ENCODE results near the gene KMT2D.
A peak's percentile ranks its signal among the peaks of the same experiment; 100 is the strongest.

KMT2D gene

GRCh38 chr12:49060237-49061156 is at the start of gene KMT2D:
TSS of gene KMT2D (minus strand) at chr12:49060794. CDS start at chr12:49055324, 5,470 bp downstream.
- peak; percentile 78 for DNase-seq

GRCh38 chr12:49109641-49110463 is 49.3 kb upstream of the KMT2D start:
- DNase-seq: no peak

GRCh38 chr12:49108958-49109404 is 48.4 kb upstream of the KMT2D start:
- DNase-seq: no peak

GRCh38 chr12:49105504-49106084 is 45.0 kb upstream of the KMT2D start:
- DNase-seq: no peak

- DNase-seq: no peak
These were observed 44.2 kb upstream of the KMT2D start for GRCh38 chr12:49104822-49105221.

- DNase-seq: no peak
These were observed 39.8 kb upstream of the KMT2D start for GRCh38 chr12:49100380-49100779.

- no peak for DNase-seq
These were observed 38.1 kb upstream of the KMT2D start for GRCh38 chr12:49098703-49099102.

GRCh38 chr12:49098035-49098451 is 37.4 kb upstream of the KMT2D start:
- no peak for DNase-seq

- DNase-seq: no peak
These were observed 36.8 kb upstream of the KMT2D start for GRCh38 chr12:49097381-49097780.

- DNase-seq: no peak
These were observed 34.4 kb upstream of the KMT2D start for GRCh38 chr12:49094975-49095365.

- peak; percentile 12 for DNase-seq
These were observed 33.8 kb upstream of the KMT2D start, which contains the start of gene DHH for GRCh38 chr12:49094160-49094974. TSS of gene DHH (minus strand) at chr12:49094801. CDS start at chr12:49094512, 289 bp downstream.

GRCh38 chr12:49093792-49094159 is 33.2 kb upstream of the KMT2D start:
- no peak for DNase-seq

- DNase-seq: no peak
These were observed 32.3 kb upstream of the KMT2D start for GRCh38 chr12:49092816-49093406.

GRCh38 chr12:49092086-49092815 is 31.7 kb upstream of the KMT2D start:
- no peak for DNase-seq

GRCh38 chr12:49091836-49092085 is 31.2 kb upstream of the KMT2D start:
- DNase-seq: no peak

GRCh38 chr12:49091056-49091835 is 30.7 kb upstream of the KMT2D start:
- no peak for DNase-seq

GRCh38 chr12:49089821-49090773 is 29.5 kb upstream of the KMT2D start:
- DNase-seq: no peak

- DNase-seq: no peak
These were observed 28.3 kb upstream of the KMT2D start for GRCh38 chr12:49088932-49089330.

- peak; percentile 69 for DNase-seq
These were observed 27.7 kb upstream of the KMT2D start for GRCh38 chr12:49088150-49088931.

Data from NCI-H1092 (cell line).